COLO668 (cell line): ENCODE measurements around the gene RNFT2.
"Not testable (repeated sequence)": the region's sequence is repeated elsewhere in the genome, so short reads cannot be mapped to it uniquely, and the experiment has no call there.

Experiments
- DNase-seq: peaks from one replicate; lab custom pipeline; 2025; ENCODE audit not compliant: unreplicated experiment; lab: John Stamatoyannopoulos, UW

Gene RNFT2

GRCh38 chr12:116789562-116789961, 51.4 kb downstream of the RNFT2 start:
- DNase-seq = not testable (repeated sequence)

GRCh38 chr12:116790066-116790465, 52.0 kb downstream of the RNFT2 start:
- DNase-seq = no peak

- no peak for DNase-seq
These were observed 54.3 kb downstream of the RNFT2 start for GRCh38 chr12:116792403-116792802.

GRCh38 chr12:116794725-116795124, 56.6 kb downstream of the RNFT2 start:
- no peak for DNase-seq

GRCh38 chr12:116797885-116798284, 59.8 kb downstream of the RNFT2 start:
- DNase-seq = no peak

GRCh38 chr12:116798719-116799118, 60.6 kb downstream of the RNFT2 start:
- DNase-seq = no peak

- DNase-seq = no peak
These were observed 61.8 kb downstream of the RNFT2 start for GRCh38 chr12:116799955-116800354.

GRCh38 chr12:116800918-116801317, 62.8 kb downstream of the RNFT2 start:
- DNase-seq = no peak

GRCh38 chr12:116802018-116802417, 63.9 kb downstream of the RNFT2 start:
- no peak for DNase-seq

GRCh38 chr12:116803013-116803736, 65.1 kb downstream of the RNFT2 start:
- DNase-seq = no peak

- no peak for DNase-seq
These were observed 65.9 kb downstream of the RNFT2 start for GRCh38 chr12:116804051-116804450.

- DNase-seq = no peak
These were observed 68.8 kb downstream of the RNFT2 start for GRCh38 chr12:116806845-116807440.

- DNase-seq = no peak
These were observed 69.4 kb downstream of the RNFT2 start for GRCh38 chr12:116807546-116807945.

GRCh38 chr12:116808113-116809105, 70.3 kb downstream of the RNFT2 start:
- DNase-seq = no peak

- no peak for DNase-seq
These were observed 74.1 kb downstream of the RNFT2 start for GRCh38 chr12:116812238-116812637.

- DNase-seq = peak; percentile 30
These were observed 75.3 kb downstream of the RNFT2 start for GRCh38 chr12:116813271-116814041.

GRCh38 chr12:116814766-116815165, 76.7 kb downstream of the RNFT2 start:
- not testable (repeated sequence) for DNase-seq

GRCh38 chr12:116818341-116818856, 80.3 kb downstream of the RNFT2 start:
- no peak for DNase-seq

GRCh38 chr12:116818948-116819832, 81.1 kb downstream of the RNFT2 start:
- peak; percentile 98 for DNase-seq
